SK-N-MC (cell line): ENCODE data around the gene MAGEA4.
"Not testable (repeated sequence)": the region's sequence is repeated elsewhere in the genome, so short reads cannot be mapped to it uniquely, and the experiment has no call there.

Source experiments
- DNase-seq: peaks from one replicate; pipeline ENCODE4 v3.0.0-alpha.2; 2011; ENCODE audit warnings: low read depth, low spot score
- H3K27ac ChIP-seq: fragments of 200-600 bp; sonication (generic); 2 replicates; pipeline ENCODE4 v1.5.1; 2016; ENCODE audit warnings: mixed run types
- H3K36me3 ChIP-seq: fragments of 200-600 bp; sonication (generic); 2 replicates; pipeline ENCODE4 v1.6.1; 2017; ENCODE audit warnings: antibody characterized with exemption, low read length, mixed read lengths; ENCODE audit not compliant: insufficient read depth
- H3K4me3 ChIP-seq: fragments of 200-600 bp; sonication (generic); 2 replicates; pipeline ENCODE4 v1.5.1; 2016
- H3K9ac ChIP-seq: fragments of 200-600 bp; sonication (generic); 2 replicates; pipeline ENCODE4 v1.8.0; 2017; ENCODE audit warnings: mixed run types, mixed read lengths; ENCODE audit not compliant: insufficient read length
- H3K9me3 ChIP-seq: fragments of 200-600 bp; sonication (generic); 2 replicates; pipeline ENCODE4 v1.6.1; 2017; ENCODE audit warnings: low read depth, mild to moderate bottlenecking, antibody characterized with exemption, low read length, moderate library complexity, mixed read lengths
- EZH2 ChIP-seq: fragments of 200-600 bp; sonication (generic); IDR thresholded peaks from one replicate; pipeline ENCODE4 v1.6.1; 2017; ENCODE audit warnings: antibody characterized with exemption
- FOXP2 ChIP-seq: optimal IDR thresholded peaks from 2 replicates; pipeline ENCODE3; 2011; ENCODE audit warnings: mild to moderate bottlenecking, moderate library complexity; ENCODE audit not compliant: insufficient read depth; ENCODE audit errors: extremely low read length, control extremely low read depth
- POLR2AphosphoS5 ChIP-seq: IDR thresholded peaks from 2 replicates; pipeline ENCODE4 v1.6.1; 2012; ENCODE audit warnings: mild to moderate bottlenecking, low read depth, low read length, borderline replicate concordance

The MAGEA4 gene

DNA sequence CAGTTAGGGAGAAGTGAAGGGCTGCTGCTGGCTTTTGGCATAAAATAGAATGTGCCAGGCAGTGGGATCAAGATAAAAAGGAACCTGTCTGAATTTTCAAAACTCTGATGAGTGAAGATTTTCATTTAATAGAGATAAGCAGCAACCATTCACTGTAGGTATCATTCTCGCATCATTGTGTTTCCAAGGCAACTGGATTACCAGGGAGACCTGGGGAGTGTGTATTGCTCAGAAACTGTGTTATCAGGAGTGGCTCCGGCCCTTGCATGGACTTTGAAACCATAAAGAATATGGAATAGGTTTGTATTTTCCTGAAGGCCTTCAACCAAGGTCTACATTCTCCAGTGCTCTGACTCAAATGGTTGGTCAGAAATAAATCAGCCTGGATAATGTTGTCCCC lies 23.3 kb upstream of the MAGEA4 start:
- Histone ChIP-seq H3K36me3 (no peaks in the 10 kb centered on the region), H3K9me3 (no peaks in the 10 kb centered on the region), H3K9ac (no peak overlapping the region), H3K4me3 (no peak overlapping the region), H3K27ac (no peak overlapping the region)
- no peak for DNase-seq
- no peak for TF ChIP-seq POLR2AphosphoS5
- no peak for TF ChIP-seq FOXP2
- TF ChIP-seq EZH2: no peak

DNA sequence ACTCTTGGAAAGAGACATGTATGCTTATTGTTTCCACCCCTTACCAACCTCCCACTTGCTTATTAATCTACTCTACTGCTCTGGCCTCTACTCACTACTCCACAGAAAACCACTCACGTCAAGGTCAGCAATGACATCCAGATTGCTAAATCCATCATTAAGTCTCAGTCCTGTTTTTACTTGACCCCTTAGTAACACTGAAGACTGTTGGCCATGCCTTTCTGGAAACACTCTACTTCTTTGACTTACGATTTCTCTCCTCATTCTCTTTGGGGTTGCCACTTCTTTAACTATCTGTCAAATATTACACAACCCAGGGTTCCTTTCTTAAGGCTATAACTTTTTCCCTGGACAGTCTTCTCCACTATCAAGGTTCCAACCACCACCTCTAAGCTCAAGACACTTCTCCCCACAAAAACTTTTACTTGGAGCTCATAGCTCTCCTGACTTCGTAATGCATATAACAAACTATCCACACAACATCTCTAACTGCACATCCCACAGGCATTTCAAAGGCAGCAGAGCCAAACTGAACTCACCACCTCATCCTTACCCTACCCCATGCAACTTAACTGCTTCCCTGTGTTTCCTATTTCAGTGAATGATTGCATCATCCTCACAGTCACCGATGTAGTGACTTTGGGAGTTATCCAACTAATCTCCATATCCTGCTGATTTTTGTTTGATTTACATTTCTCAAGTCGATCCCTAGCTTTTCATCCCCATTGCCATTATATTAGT lies 15.8 kb upstream of the MAGEA4 start:
- no peak overlapping the region for H3K4me3 ChIP-seq
- no peak overlapping the region for H3K9ac ChIP-seq
- no peaks in the 10 kb centered on the region for H3K36me3 ChIP-seq
- peak; percentile 58 for DNase-seq
- peak overlapping the region; percentile 45 for H3K27ac ChIP-seq
- no peaks in the 10 kb centered on the region for H3K9me3 ChIP-seq
- TF ChIP-seq POLR2AphosphoS5 (no peak), FOXP2 (no peak), EZH2 (no peak)

DNA sequence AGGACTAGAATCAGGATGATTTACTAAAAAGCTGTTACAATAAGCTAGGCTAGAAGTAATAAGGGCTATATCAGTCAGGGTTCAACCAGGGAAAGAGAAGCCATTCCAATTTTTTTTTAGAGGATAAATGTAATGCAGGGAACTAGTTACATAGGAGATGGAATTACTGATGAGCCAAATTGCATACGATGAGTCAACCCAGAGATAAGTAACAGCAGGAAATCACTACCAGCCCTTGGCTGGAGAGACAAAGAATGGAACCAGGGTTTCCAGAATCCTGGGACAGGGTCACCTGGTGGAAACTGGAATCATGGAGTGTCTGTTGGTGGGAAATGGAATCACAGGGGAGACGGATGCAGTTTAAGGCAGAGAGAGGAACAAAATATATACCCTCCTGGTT lies 13.1 kb upstream of the MAGEA4 start:
- TF ChIP-seq POLR2AphosphoS5: no peak
- TF ChIP-seq FOXP2: no peak
- Histone ChIP-seq H3K27ac (no peak overlapping the region), H3K9ac (no peak overlapping the region), H3K9me3 (no peaks in the 10 kb centered on the region), H3K4me3 (no peak overlapping the region), H3K36me3 (no peaks in the 10 kb centered on the region)
- DNase-seq: no peak

DNA sequence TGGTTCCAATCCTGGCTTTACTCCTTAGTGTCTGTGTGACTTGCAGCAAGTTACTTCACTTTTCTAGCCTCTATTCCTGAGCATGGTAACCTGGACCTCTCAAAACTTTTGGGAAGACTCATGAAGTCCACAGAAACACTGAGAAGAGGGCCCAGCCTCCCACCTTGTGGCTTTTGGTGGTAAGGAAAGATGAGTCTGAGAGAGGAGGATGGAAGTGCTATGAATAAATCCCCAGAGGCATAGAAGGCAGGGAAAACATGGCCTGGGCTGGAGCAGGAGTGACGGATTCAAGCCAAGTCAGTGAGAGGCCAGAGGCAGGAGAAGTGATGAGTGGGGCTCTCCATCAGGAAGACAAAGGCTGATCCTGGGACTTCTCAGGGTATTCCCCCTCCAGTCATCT lies 10.9 kb upstream of the MAGEA4 start:
- Histone ChIP-seq H3K4me3 (no peak overlapping the region), H3K9ac (no peak overlapping the region), H3K9me3 (no peaks in the 10 kb centered on the region), H3K27ac (no peak overlapping the region), H3K36me3 (no peaks in the 10 kb centered on the region)
- no peak for TF ChIP-seq FOXP2
- no peak for TF ChIP-seq EZH2
- no peak for TF ChIP-seq POLR2AphosphoS5
- no peak for DNase-seq

DNA sequence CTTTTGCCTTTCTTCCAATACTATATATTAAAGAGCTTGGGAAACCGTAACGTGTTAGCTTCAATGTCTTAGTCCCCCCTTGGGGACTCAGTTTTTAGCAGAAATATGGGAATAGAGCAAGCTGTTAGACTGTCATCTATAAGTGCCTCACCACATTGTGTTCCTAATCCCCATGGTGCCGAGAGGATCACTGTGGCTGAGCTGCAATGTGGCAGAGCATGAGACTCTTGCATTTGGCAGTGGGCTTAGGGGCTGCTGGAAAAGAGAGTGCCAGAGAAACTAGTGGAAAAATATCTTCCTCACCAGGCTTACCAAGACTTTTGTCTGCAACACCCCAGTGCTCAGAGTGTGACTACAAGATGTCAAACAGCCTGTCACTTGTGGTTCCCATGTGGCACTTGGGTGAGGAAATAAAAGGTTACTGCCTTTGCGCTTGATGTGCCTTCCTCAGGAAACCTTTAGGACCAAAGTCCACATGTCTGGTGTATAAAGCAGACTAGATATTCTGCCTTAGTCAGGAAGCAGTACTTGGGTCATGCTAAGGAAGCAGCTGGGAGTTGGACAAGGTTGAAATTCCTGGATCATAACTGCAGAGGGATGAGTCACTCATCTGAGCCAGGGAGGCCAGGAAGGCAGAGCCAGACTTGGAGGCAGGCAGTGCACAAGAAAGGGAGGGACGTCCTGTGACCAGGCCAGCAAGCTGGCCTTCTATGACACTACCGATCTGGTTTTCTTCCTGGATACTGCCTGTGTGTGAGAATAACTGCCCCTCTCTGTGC lies 9.7 kb upstream of the MAGEA4 start:
- Histone ChIP-seq H3K9me3 (no peaks in the 10 kb centered on the region), H3K9ac (no peak overlapping the region), H3K27ac (no peak overlapping the region), H3K36me3 (no peaks in the 10 kb centered on the region), H3K4me3 (no peak overlapping the region)
- DNase-seq: no peak
- no peak for TF ChIP-seq EZH2
- no peak for TF ChIP-seq FOXP2
- TF ChIP-seq POLR2AphosphoS5: no peak

DNA sequence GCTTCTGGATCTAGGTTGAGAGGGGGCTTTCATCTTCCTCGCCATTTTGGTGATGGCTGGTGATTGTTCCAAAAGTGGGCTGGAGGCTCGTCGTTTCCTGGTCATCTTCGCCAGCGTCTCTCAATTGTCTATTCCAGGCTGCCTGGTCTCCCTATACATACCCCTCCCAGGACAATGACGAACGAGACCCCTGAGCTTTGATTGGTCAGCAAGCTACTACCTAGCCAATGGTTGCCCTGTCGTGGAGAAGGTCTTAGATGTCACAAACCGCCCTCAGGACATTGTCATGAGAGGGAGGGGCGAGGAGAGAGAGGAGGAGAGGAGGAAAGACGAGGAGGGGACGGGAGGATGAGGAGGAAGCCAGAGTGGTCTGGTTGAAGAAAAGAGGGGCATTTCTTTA lies 7.7 kb upstream of the MAGEA4 start:
- no peaks in the 10 kb centered on the region for H3K36me3 ChIP-seq
- no peak overlapping the region for H3K4me3 ChIP-seq
- no peaks in the 10 kb centered on the region for H3K9me3 ChIP-seq
- H3K27ac ChIP-seq: no peak overlapping the region
- TF ChIP-seq EZH2 (no peak), FOXP2 (no peak), POLR2AphosphoS5 (no peak)
- no peak for DNase-seq
- H3K9ac ChIP-seq: no peak overlapping the region

DNA sequence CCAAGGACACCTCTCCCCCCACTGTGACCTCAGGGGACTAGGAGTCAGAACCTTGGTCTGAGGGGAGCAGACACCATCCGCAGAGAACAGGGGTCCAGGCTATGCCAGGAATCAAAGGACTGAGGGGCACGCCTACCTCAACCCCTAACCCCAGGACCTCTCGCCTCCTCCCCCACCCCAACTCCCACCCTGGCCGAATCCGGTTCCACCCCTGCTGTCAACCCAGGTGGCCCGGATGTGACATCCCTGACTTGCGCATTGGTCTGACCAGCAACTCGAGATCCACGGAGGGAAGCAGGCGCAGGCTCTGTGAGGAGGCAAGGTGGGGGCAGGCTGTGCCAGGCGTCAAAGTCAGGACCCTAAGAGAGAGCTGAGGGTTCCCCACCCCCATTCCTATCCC lies 468 bp upstream of the MAGEA4 start:
- H3K27ac ChIP-seq: no peak overlapping the region
- H3K36me3 ChIP-seq: no peaks in the 10 kb centered on the region
- H3K9me3 ChIP-seq: no peaks in the 10 kb centered on the region
- H3K4me3 ChIP-seq: no peak overlapping the region
- TF ChIP-seq POLR2AphosphoS5 (no peak), EZH2 (no peak), FOXP2 (no peak)
- no peak overlapping the region for H3K9ac ChIP-seq
- no peak for DNase-seq

DNA sequence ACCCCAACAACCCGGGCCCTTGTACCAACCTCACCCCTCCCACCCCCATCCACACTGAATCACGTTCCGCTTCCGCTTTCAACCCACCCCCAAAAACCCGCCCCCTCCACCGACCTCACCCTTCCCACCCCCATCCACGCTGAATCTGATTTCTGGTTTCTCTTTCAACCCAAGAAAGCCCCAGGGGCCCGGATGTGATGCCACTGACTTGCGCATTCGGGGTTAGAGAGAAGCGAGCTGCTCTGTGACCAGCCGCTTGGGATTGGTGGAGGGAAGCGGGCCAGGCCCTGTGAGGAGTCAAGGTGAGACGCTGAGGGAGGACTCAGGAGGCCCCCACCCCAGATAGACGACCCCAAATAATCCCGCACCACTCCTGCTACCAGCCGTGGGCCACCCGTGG lies 6.0 kb downstream of the MAGEA4 start:
- H3K9ac ChIP-seq, H3K4me3 ChIP-seq, DNase-seq, H3K36me3 ChIP-seq, H3K9me3 ChIP-seq, H3K27ac ChIP-seq: not testable (repeated sequence)
